Activated CD8-positive, alpha-beta T cell treated with anti-CD3 and anti-CD28 coated beads for 36 hours (primary cell): ENCODE measurements around the gene CERS6. TPM values are rescaled to one million over a fixed set of nuclear protein-coding genes. Genes with fewer than 3 reads are reported as not detected.

ENCODE experiments used
- ATAC-seq: fragments of 200-7000 bp; cut with Tn5 transposase; one replicate; pipeline ENCODE4 v1.10.0; 2021; ENCODE audit warnings: mild to moderate bottlenecking, moderate library complexity
- CTCF ChIA-PET: fragments of 350-600 bp; sonication (Branson Sonifier 250); formaldehyde crosslinking; loops from one replicate; lab custom pipeline; 2021; ENCODE audit warnings: antibody characterized with exemption; lab: Charles Lee
- POLR2A ChIA-PET: fragments of 350-600 bp; sonication (Branson Sonifier 250); formaldehyde crosslinking; loops from one replicate; lab custom pipeline; 2021; ENCODE audit warnings: antibody characterized with exemption; lab: Charles Lee
- DNase-seq: peaks from one replicate; pipeline ENCODE4 v3.0.0-alpha.2; 2020
- H3K27ac Mint-ChIP-seq: one replicate; pipeline ENCODE4 v1.8.0; 2021; ENCODE audit warnings: mild to moderate bottlenecking, mixed read lengths
- H3K27me3 Mint-ChIP-seq: one replicate; pipeline ENCODE4 v1.8.0; 2021; ENCODE audit warnings: mixed read lengths
- H3K36me3 Mint-ChIP-seq: one replicate; pipeline ENCODE4 v1.8.0; 2021; ENCODE audit warnings: low read depth, mixed read lengths
- H3K4me1 Mint-ChIP-seq: one replicate; pipeline ENCODE4 v1.8.0; 2021; ENCODE audit warnings: low read depth, mixed read lengths
- H3K4me3 Mint-ChIP-seq: one replicate; pipeline ENCODE4 v1.8.0; 2021; ENCODE audit warnings: mild to moderate bottlenecking, moderate library complexity, mixed read lengths
- H3K9me3 Mint-ChIP-seq: one replicate; pipeline ENCODE4 v1.8.0; 2021; ENCODE audit warnings: mixed read lengths
- CTCF ChIP-seq: fragments of 200-600 bp; IDR thresholded peaks from one replicate; pipeline ENCODE4 v1.8.0; 2022; ENCODE audit warnings: antibody characterized with exemption, mild to moderate bottlenecking
- intact Hi-C: fragments of 100-400 bp; cut with micrococcal nuclease; formaldehyde crosslinking; loops from one replicate; pipeline ENCODE4 v1.10.0; 2022
- total RNA-seq, 2 experiments: library from RNA; stranded (reverse); gene quantifications; one replicate each; pipeline ENCODE4 v1.2.3, GENCODE V29; 2021

Gene CERS6
- total RNA-seq, 2 experiments from 2014 or later = 15.4 to 16.1 TPM

GRCh38 chr2:168583710-168584521 is 127.8 kb downstream of the CERS6 start:
- H3K27ac Mint-ChIP-seq = peak overlapping the region; percentile 43
- H3K27me3 Mint-ChIP-seq = no peaks in the 10 kb centered on the region
- DNase-seq (peak; percentile 25), ATAC-seq (peak; percentile 27)
- peaks cover 15% of the 10 kb centered on the region for H3K36me3 Mint-ChIP-seq
- no peak for TF ChIP-seq CTCF
- peaks cover 52% of the 10 kb centered on the region for H3K4me1 Mint-ChIP-seq
- intact Hi-C loops = no loop called here
- POLR2A ChIA-PET = no interaction called here
- CTCF ChIA-PET = no interaction called here
- no peak overlapping the region for H3K4me3 Mint-ChIP-seq
- peaks cover 2% of the 10 kb centered on the region for H3K9me3 Mint-ChIP-seq

- no peaks in the 10 kb centered on the region for H3K27me3 Mint-ChIP-seq
- no peak for DNase-seq
- POLR2A ChIA-PET = no interaction called here
- H3K27ac Mint-ChIP-seq = no peak overlapping the region
- H3K4me3 Mint-ChIP-seq = no peak overlapping the region
- intact Hi-C loops = no loop called here
- ATAC-seq = no peak
- peaks cover 54% of the 10 kb centered on the region for H3K4me1 Mint-ChIP-seq
- H3K9me3 Mint-ChIP-seq = peaks cover 2% of the 10 kb centered on the region
- TF ChIP-seq CTCF = no peak
- peaks cover 12% of the 10 kb centered on the region for H3K36me3 Mint-ChIP-seq
- CTCF ChIA-PET = no interaction called here
These were observed 128.8 kb downstream of the CERS6 start for GRCh38 chr2:168584911-168585310.

GRCh38 chr2:168585700-168586099 is 129.6 kb downstream of the CERS6 start:
- Mint-ChIP-seq H3K27me3 (no peaks in the 10 kb centered on the region), H3K27ac (no peak overlapping the region), H3K9me3 (peaks cover 2% of the 10 kb centered on the region), H3K36me3 (peaks cover 12% of the 10 kb centered on the region), H3K4me1 (peaks cover 53% of the 10 kb centered on the region), H3K4me3 (no peak overlapping the region)
- intact Hi-C loops = no loop called here
- DNase-seq = no peak
- ATAC-seq = no peak
- CTCF ChIA-PET = interaction anchor here (1.2 kb wide), 1 partner anchor 72 kb away, joined by 3 read pairs; no protein-coding TSS in a partner anchor
- no peak for TF ChIP-seq CTCF
- POLR2A ChIA-PET = no interaction called here

GRCh38 chr2:168587307-168587706 is 131.2 kb downstream of the CERS6 start:
- Mint-ChIP-seq H3K36me3 (peaks cover 4% of the 10 kb centered on the region), H3K27ac (no peak overlapping the region), H3K9me3 (no peaks in the 10 kb centered on the region), H3K27me3 (no peaks in the 10 kb centered on the region), H3K4me3 (no peak overlapping the region), H3K4me1 (peaks cover 43% of the 10 kb centered on the region)
- TF ChIP-seq CTCF = no peak
- ChIA-PET POLR2A (no interaction called here), CTCF (no interaction called here)
- intact Hi-C loops = no loop called here
- ATAC-seq (no peak), DNase-seq (no peak)
